Hepatic stellate cell (primary cell): Measurements from ENCODE around the gene SERPINA5.
"Not testable (repeated sequence)": the region's sequence is repeated elsewhere in the genome, so short reads cannot be mapped to it uniquely, and the experiment has no call there.

Experiments
- DNase-seq: peaks from one replicate; pipeline ENCODE4 v3.0.0; 2011; ENCODE audit warnings: low spot score

SERPINA5 gene

DNA sequence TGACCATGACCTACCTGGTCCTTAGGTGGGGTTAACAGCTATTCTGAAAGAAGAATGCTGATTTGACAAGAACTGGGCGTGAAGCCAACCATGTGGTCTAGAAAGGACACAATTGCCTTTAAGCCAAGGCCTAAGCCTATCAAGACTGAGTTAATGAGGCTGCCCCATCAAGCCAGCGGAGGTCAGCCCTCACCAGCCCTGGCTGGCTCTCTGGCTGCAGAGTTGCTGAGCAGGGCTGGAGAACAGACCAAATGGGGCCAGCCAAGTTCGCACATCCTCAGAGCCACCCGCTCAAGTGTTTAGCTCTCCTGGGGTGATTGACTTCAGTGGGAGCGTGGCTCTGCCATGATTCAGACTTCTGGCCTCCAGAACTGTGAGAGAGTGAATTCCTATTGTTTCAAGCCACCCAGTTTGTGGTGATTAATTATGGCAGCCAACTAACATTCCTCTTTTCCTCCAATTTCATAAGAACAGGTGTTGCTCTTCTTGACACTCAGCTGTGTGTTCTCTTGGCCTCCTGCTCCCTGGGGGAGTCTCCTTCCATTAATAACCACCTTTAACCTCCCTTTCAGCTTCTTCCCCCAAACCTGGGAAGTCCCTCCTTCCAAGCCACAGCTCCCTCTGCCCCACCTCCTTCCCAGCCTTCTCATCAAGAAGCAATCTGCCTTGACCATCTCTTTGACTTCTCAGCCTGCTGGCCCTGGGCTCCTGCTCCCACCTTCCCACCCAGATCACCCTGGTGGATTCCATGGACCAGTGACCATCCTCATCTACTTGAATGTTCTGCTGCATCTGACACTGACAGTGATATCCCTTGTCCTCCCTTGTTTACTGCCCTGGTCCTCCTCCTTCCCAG, 5.3 kb upstream of the SERPINA5 start:
- DNase-seq = peak; percentile 51

DNA sequence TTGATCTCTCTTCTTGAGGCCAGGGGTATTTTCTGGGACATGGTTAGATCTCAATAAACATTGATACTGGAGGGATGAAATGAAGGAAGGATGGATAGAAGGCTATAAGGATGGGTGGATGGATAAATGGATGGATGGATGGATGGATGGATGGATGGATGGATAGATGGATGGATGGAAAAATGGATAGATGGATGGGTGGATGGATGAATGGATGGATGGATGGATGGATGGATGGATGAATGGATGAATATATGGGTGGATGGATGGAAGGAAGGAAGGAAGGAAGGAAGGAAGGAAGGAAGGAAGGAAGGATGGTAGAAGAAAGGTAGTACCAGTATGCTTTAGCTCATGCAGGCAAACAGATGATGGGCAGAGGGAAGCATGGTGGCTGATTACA, 3.8 kb upstream of the SERPINA5 start:
- DNase-seq = not testable (repeated sequence)

DNA sequence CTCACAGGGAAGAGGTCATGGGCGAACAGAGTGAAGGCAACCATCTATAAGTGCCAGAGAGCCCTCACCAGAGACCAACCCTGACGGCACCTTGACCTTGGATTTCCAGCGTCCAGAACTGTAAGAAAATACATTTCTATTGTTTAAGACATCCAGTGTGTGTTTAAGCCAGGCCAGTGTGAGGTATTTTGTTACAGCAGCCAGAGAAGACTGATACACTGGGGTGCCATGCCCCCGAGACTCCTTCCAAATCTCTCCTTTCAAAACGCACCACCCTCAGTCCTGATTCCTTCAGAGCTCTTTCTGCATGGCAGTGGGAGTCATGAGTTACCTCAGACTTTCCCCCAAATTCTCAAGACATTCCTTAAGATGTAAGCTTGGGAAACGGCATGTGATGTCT, 2.5 kb upstream of the SERPINA5 start:
- DNase-seq = no peak

DNA sequence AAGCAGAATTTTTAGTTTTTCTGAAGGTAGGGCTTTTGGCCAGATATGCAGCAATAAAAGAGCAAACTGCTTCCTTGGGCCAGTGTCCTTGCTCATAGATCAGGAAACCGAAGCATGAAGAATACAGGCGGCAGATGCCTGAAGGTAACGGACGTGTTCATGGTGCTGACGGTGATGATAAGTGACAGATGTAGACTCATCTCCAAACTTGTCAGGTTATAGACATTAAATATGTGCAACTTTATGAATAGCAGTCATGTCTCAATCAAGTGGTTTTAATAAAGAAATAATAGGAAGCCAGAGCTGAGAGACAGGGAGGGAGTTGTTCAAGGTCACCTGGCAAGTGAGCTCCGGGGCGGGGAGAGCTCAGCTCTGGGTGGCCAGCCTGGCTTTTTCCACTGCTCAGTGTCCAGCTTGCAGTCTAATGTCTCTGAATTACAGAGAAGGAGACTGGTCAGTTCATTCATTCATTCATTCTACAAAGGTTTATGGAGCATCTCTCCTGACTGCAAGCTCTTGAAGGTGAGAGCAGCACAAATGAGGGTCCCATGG, 1.0 kb downstream of the SERPINA5 start:
- DNase-seq = no peak

DNA sequence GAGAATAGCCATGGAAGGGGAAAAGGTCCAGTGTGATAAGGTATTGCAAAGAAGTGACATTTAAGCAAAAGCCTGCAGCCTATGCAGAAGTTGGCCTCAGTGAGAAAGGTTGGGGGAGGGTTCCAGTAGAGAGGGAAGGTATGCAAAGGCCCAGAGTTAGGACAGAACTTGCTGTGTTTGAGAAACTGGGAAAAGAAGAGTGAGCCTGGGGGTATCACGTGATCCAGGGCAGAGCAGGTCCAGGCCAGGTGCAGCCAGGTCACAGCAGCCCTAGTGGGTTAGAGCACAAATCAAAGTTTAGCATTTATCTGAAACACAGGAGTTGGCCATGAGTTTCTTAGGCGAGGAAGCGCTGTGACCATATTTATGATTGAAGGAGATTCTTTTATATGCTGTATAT, 1.6 kb downstream of the SERPINA5 start:
- no peak for DNase-seq

DNA sequence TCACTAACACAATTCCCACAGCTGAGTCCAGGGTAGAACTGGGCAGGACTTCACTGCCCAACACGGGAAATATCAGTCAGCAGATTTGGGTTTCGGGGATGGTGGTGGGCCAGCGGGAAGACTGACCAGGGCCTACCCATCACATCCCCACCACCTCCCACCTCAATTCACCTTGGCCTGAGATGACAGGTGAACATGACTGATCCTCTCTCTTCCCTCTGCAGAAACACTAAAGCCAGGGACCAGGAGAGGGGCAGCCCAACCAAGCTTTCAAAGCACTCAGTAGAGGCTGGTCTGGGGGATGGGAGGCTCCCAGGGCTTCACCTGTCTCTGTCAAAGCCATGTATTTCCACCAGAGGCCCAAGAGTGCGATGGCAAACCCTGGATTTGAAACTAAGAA, 2.3 kb downstream of the SERPINA5 start:
- DNase-seq = no peak

DNA sequence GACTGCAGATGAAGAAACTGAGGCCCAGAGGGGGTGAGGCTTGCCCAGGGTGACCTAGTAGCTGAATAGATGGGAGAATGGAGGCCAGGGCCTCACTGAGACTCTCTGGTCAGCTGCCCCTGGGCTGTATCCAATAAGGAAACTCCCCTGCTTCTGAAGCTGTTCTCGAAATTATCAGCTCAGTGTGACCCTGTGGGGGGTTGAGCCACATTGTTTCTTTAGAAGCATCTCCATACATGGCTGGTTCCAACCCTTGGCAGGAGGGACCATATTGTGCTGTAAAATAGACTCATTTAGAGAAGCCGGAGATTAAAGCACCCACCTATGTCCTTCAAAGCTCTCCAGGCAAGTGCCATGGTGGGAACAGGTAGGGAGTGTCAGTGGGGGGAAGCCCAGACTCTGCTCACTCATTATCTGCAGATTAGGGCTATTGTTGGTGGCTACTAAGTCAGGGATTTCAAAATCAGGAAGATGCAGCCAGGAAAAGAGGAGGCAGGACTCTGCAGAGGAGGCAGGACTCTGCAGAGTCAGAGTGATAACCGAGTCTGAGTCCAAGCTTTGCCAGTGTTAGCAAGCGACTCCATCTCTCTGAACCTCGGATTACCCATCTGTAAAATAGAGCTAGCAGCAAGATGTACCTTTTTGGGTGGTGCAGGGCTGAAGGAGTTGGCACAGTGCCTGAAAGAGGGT, 3.5 kb downstream of the SERPINA5 start:
- no peak for DNase-seq

DNA sequence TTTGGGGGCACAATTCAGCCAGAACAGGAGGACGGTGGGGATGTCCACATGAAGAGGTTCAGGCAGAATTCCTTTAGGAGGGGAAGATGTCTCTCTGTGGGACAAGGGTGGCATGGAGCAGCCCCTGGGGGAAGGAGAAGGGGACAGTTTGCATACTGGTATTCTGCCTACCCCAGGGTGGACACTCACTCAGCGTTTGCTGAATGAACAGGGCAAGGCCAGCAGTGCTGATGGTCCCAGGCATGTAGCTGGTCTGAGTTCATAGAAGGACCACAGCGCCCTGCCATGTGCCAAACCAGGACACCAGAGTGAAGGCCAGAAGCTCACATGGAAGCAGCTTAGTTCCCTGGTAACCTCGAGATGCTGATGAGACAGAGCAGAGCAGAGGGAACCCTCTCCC, 5.4 kb downstream of the SERPINA5 start:
- no peak for DNase-seq

DNA sequence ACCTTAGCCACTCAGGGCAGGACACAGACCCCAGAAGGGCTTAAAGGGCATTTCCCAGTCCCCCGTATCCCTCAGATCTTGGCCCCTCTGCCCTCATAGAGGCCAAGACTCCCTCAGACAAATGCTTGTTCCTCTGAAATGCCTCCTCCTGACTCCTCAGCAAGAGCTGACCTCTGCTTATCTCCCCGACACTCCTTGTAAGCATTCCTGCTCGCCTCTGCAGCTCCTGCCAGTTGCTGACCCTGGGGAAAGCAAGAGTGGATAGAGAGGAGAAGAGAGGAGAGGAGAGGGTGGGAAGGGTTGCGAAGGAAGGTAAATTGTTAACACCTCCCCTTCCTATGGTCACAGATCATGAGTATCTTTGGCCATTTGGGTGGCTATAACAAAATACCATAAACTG, 7.1 kb downstream of the SERPINA5 start:
- DNase-seq = no peak

DNA sequence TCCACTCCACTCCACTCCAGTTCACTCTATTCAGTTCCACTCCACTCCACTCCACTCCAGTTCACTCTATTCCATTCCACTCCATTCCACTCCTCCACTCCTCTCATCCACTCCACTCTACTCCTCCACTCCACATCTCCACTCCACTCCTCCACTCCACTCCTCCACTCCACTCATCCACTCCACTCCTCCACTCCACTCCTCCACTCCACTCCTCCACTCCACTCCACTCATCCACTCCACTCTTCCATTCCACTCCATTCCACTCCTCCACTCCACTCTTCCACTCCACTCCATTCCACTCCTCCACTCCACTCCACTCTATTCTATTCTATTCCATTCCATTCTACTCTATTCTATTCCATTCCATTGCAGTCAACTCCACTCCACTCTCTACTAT, 9.8 kb downstream of the SERPINA5 start:
- no peak for DNase-seq

DNA sequence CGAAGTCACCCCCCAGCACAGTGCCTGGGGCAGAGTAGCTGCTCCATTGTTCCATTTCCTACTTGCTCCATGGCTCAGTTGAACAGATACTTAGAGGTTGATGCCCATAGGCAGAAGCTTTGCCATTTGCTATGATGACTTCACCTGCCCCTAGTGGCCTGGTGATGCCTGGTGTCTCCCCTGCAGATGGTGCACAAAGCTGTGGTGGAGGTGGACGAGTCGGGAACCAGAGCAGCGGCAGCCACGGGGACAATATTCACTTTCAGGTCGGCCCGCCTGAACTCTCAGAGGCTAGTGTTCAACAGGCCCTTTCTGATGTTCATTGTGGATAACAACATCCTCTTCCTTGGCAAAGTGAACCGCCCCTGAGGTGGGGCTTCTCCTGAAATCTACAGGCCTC, 10.6 kb downstream of the SERPINA5 start:
- DNase-seq = no peak

DNA sequence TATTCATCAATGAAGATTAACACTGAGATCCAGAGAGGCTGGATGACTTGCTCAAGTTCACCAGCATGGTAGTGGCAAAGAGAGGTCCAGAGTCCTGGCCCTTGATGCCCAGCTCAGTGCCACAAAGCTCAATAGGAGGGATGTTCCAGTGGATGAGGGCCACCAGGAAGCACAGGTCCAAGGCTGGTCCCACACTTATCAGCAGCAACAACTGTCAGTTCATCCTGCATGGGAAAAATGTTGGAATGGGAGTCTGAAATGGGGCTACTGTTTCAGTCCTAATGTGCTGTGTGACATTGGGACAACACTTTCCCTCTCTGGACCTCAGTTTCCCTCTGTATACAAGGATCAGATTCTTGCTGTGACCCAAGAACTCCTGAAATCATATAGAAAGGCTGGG, 11.2 kb downstream of the SERPINA5 start:
- DNase-seq = no peak

DNA sequence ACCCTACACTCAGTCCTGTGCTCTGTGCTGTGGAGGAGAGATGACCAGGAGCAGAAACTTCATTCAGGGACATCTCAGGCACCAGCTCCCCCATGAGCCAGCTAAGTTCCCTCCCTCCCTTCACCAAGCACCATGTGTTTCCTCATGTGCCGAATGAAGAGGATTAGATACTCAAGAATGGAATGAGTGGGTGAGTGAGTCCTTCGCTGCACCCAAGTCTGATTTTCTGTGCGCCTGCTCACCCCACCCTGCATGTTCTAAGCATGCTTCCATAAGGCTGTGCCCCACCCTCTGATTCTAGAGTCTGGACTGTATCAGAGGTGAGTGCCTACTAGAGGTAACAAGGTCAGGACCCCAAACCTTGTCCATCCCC, 12.1 kb downstream of the SERPINA5 start:
- no peak for DNase-seq

DNA sequence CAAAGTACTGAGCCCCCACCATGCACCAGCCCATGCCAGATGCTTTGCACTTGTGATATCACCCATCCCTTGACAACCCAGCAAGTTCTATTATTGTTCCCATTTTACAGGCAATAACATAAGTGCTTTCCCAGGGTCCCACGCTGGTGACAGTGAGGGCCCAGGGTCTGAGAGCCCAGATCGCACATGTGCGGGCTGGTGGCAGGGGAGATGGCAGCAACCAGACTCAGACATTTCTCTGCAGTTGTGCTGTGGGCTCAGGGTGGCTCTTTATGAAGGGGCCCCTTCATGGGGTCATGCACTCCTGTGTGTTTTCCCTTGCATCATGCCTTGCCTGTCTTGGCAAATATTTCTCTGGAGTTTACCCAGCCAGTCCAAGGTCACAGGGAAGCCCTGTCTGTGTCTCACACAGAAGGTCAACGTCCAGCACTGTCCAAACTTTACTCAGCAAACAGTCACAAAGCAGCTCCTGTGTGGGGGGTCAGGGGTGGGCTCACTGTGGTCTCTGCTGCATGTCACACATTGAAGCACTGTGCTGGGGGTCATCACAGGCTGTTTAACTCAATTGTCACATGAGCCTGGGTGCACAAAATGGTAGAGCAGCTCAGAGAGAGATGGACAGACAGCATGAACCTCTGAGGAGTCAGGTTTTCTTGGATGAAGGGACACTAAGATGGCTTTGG, 12.7 kb downstream of the SERPINA5 start:
- no peak for DNase-seq

DNA sequence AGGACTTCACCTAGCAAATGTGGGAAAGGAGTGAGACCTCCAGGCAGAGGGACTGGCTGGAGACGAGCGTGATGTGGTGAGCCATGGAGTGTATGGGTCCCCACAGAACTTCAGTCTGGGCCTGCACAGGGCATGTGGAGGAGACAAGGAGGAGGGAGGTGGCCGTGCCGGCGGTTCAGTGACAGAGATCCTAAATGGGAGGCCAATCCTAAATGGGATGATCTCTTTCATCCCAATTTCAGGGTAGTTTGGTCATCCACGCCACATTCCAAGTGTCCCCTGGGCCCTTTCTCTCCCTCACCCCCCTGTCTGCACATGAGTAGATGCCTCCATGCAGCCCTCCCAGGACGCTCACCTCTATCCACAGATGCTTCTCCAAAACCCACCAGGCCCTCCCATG, 13.2 kb downstream of the SERPINA5 start:
- DNase-seq = no peak

DNA sequence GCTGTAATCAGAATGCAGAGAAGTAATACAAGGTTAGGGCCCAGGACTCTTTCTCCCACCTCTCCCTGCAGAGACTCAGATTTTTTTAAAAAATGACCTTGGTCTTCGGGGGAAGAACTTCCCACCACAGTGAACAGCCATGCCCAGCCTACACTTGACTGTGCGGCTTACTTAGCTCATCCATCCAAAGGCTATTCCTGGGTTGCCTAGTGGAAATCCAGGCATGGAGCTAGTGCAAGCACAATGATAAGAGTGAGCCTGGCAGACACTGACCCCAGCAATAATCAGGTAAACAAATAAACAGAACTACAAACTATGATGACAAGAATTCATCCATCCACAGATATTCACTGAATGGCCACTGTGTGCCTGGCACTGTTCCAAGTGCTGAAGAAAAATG, 14.7 kb downstream of the SERPINA5 start:
- DNase-seq = no peak

DNA sequence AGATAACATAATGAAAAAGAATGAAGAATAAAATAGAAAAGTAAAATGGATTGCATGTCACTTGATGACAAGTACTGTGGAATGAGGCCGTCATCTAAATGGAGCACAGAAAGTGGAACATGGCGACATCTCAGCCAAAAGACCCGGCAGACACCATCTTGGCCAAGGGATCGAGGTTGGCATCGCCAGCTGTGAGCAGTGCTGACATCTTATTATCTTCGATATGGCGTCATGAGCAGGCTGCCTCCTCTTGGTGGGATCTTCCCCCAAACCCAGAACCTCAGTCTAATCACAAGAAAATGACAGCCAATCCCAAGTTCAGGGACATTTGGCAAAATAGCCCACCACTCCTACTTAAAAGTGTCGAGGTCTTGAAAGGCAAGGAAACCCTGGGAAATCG, 15.1 kb downstream of the SERPINA5 start:
- no peak for DNase-seq

DNA sequence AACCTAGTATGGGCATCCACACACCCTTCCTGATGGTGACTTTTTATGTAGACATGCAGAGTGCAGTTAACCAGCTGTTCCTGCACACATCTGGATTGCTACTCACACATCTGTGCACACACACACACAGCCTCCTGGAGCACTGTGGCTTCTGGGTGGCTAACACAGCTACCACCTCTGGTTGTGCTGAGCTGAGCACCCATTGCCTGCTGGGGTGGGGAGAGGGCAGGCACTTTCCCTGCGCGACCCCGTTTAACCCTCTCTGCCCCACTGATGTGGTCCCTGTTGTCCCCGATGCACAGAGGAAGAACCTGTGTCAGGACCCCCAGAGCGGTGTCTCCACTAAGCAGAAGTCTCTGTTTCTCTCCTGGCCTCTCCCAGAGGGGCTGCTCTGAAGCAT, 16.6 kb downstream of the SERPINA5 start:
- no peak for DNase-seq

DNA sequence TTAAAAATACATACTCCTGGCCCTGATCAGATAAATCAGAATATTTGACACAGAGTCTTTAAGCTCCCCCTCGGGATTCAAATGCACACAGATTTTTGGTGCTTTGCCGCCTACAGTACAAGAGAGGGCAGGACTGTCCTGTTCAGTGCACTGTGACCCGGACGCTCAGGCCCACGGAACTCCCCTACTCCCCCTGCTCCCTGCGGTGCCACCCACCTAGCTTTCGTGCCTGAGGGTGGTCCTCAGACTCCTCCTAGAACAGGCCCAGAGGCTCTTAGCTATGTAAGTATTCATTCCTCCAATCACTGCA, 17.2 kb downstream of the SERPINA5 start:
- DNase-seq = no peak

DNA sequence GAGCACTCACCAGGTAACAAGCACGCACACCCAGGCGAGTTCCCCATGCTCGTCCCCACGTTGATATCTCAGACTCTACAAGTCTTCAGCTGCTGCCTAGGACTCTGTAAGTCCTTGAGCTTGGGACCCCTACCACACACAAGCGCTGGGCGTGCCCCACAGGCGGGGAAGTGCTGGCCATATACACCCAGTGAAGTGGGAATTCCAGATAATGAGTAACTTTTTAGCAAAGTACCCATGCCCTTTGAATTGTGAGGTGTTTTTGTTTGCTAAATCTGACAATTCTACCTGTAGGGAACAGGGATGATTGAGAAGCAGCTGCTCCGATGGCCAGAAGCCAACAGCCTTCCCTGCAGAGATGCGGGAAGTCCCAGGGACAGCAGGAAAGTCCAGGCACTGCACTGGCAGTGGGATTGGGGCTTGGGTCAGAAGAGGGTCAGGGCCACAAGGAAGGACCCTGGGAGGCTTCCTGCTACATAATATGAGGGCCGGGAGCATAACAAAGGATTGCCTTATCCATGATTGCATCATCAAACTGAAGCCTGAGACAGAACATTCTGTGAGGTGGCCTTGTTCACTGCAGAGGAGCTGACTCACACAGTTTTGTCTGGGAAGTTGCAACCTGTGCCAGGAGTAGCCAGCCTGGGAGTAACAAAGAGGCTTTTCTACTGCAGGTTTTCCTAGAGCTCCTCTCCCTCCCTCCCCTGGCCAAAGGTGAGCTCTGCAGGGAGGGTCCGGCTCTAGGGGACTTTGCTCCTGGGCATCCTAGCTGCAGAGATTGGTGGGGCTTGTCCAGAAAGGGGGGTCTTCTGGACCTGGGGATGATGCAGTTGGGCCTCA, 17.8 kb downstream of the SERPINA5 start:
- DNase-seq = peak; percentile 79

DNA sequence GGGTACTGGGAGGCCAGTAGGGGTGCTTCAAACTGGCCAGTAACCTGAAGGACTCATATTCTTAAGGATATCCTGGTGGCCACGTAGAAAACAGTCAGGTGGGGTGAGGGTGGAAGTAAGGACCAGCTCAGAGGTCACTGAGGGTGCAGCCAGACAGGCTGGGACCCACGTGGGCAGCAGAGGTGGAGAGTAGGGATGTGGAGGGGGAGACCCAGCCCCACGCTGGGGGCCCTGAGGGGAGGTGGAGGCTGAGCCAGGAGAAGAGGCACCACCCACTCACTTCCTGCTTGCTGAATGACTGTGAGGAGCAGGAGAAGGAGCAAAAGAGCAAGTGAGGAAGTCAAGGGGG, 18.4 kb downstream of the SERPINA5 start:
- no peak for DNase-seq

DNA sequence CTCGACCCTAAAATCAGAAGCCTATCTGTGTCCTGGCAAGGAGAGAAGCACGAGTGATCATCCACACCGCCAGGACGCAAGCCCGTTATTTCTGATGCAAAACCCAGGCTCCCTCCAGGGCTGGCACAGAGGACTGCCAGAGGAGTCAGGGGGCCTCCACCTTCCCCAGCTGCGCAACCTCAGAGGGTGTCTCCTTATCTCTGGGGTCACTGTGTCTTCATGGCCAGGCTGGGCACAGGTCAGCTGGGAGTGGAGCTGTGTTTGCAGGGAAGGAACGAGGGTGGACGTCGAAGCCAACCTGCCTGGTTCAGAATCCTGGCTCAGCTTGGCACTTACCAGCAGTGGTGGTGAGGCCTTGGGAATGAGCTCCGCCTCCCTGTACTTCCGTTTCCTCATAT, 18.9 kb downstream of the SERPINA5 start:
- no peak for DNase-seq
